HepG2 (cell line): ENCODE measurements around the gene RINL. TPM values are rescaled to one million over a fixed set of nuclear protein-coding genes. Genes with fewer than 3 reads are reported as not detected.

ENCODE experiments used
- ATF7 ChIP-seq, 2 experiments: fragments of 450-650 bp in 1 of 2; sonication (generic) in 1 of 2; formaldehyde crosslinking in 1 of 2; IDR thresholded peaks; 2 replicates each; pipeline versions ENCODE4 v1.4.0 to v1.6.1; 2016 to 2020; ENCODE audit warnings: antibody characterized with exemption in 1 of 2, mild to moderate bottlenecking in 1 of 2, missing genetic modification reagents in 1 of 2
- EED ChIP-seq: sonication (generic); formaldehyde crosslinking; IDR thresholded peaks from 2 replicates; pipeline ENCODE4 v1.5.0; 2020; ENCODE audit warnings: mild to moderate bottlenecking, missing genetic modification reagents
- FOXM1 ChIP-seq: sonication (generic); formaldehyde crosslinking; IDR thresholded peaks from 2 replicates; pipeline ENCODE4 v1.5.0; 2020; ENCODE audit warnings: missing genetic modification reagents
- HMGXB4 ChIP-seq, 2 experiments: sonication (generic) in 1 of 2; formaldehyde crosslinking in 1 of 2; IDR thresholded peaks; 2 replicates each; pipeline versions ENCODE4 v1.4.0 to v1.6.1; 2018 to 2020; ENCODE audit warnings: missing genetic modification reagents in 2 of 2, borderline replicate concordance in 1 of 2, low read depth in 1 of 2, mild to moderate bottlenecking in 1 of 2, missing biosample characterization in 1 of 2
- MEIS2 ChIP-seq: sonication (generic); formaldehyde crosslinking; IDR thresholded peaks from 2 replicates; pipeline ENCODE4 v1.9.0; 2021; ENCODE audit warnings: mild to moderate bottlenecking, missing genetic modification reagents
- MIER2 ChIP-seq: IDR thresholded peaks from 2 replicates; pipeline ENCODE4 v1.6.1; 2016; ENCODE audit warnings: missing biosample characterization, missing genetic modification reagents
- MLX ChIP-seq: IDR thresholded peaks from 2 replicates; pipeline ENCODE4 v1.6.1; 2016
- NFIB ChIP-seq: sonication (generic); formaldehyde crosslinking; IDR thresholded peaks from 2 replicates; pipeline ENCODE4 v1.9.0; 2021; ENCODE audit warnings: missing genetic modification reagents, mild to moderate bottlenecking, borderline replicate concordance
- PBX2 ChIP-seq: IDR thresholded peaks from 2 replicates; pipeline ENCODE4 v1.6.1; 2016; ENCODE audit warnings: control low read depth
- REPIN1 ChIP-seq: sonication (generic); formaldehyde crosslinking; IDR thresholded peaks from 2 replicates; pipeline ENCODE4 v1.8.0; 2022; ENCODE audit warnings: missing genetic modification reagents, low read depth, mild to moderate bottlenecking, borderline replicate concordance
- SALL2 ChIP-seq: sonication (generic); formaldehyde crosslinking; IDR thresholded peaks from 2 replicates; pipeline ENCODE4 v1.8.1; 2023; ENCODE audit warnings: mild to moderate bottlenecking, missing genetic modification reagents, inconsistent platforms
- SCMH1 ChIP-seq: sonication (generic); formaldehyde crosslinking; IDR thresholded peaks from 2 replicates; pipeline ENCODE4 v1.9.0; 2021; ENCODE audit warnings: missing genetic modification reagents, mild to moderate bottlenecking, borderline replicate concordance
- SMARCC2 ChIP-seq: fragments of 450-650 bp; IDR thresholded peaks from 2 replicates; pipeline ENCODE4 v1.6.1; 2017; ENCODE audit warnings: antibody characterized with exemption, mild to moderate bottlenecking
- TCF7L2 ChIP-seq: IDR thresholded peaks from 2 replicates; pipeline ENCODE4 v1.6.1; 2011; ENCODE audit warnings: mild to moderate bottlenecking, low read depth, low read length, moderate library complexity
- TRAFD1 ChIP-seq: sonication (generic); formaldehyde crosslinking; IDR thresholded peaks from 2 replicates; pipeline ENCODE4 v1.5.1; 2020; ENCODE audit warnings: missing genetic modification reagents, mild to moderate bottlenecking, borderline replicate concordance
- ZBTB2 ChIP-seq: sonication (generic); formaldehyde crosslinking; IDR thresholded peaks from 2 replicates; pipeline ENCODE4 v1.8.0; 2022; ENCODE audit warnings: low read depth, missing genetic modification reagents
- ZFP37 ChIP-seq: sonication (generic); formaldehyde crosslinking; IDR thresholded peaks from 2 replicates; pipeline ENCODE4 v1.4.0; 2020; ENCODE audit warnings: missing genetic modification reagents, borderline replicate concordance
- ZNF350 ChIP-seq: sonication (generic); formaldehyde crosslinking; IDR thresholded peaks from 2 replicates; pipeline ENCODE4 v1.4.0; 2020; ENCODE audit warnings: mild to moderate bottlenecking, low read depth, missing genetic modification reagents, borderline replicate concordance
- ZNF83 ChIP-seq: sonication (generic); formaldehyde crosslinking; IDR thresholded peaks from 2 replicates; pipeline ENCODE4 v1.4.0; 2020; ENCODE audit warnings: missing genetic modification reagents, mild to moderate bottlenecking, borderline replicate concordance
- ZNF850 ChIP-seq: sonication (generic); formaldehyde crosslinking; conservative IDR thresholded peaks from 2 replicates; pipeline ENCODE4 v1.9.0; 2021; ENCODE audit warnings: mild to moderate bottlenecking, missing genetic modification reagents
- ZNF883 ChIP-seq: sonication (generic); formaldehyde crosslinking; IDR thresholded peaks from 2 replicates; pipeline ENCODE4 v1.5.1; 2020; ENCODE audit warnings: mild to moderate bottlenecking, missing genetic modification reagents; ENCODE audit errors: not compliant biosample characterization
- ZSCAN22 ChIP-seq: sonication (generic); formaldehyde crosslinking; IDR thresholded peaks from 2 replicates; pipeline ENCODE4 v1.4.0; 2020; ENCODE audit warnings: mild to moderate bottlenecking, missing genetic modification reagents
- polyA plus RNA-seq, 8 experiments: library from polyadenylated mRNA; depleted of rRNA in 3 of 8; stranded (reverse) in 7 of 8; unstranded in 1 of 8; fragments of >200 nt; fragmentation: Illumina TruSeq in 4 of 8; extraction: Trizol in 4 of 8; gene quantifications; 2 replicates each; pipeline versions ENCODE4 v1.2.1 to v1.2.3, GENCODE V29; 2011 to 2016; ENCODE audit warnings: low read depth in 4 of 8, missing spikeins in 1 of 8, mixed read lengths in 1 of 8; ENCODE audit not compliant: insufficient read depth in 1 of 8
- total RNA-seq, 5 experiments: library from RNA; depleted of rRNA; stranded (reverse); fragments of >200 nt; fragmentation: Illumina TruSeq; extraction: Trizol; gene quantifications; 2 replicates each; pipeline ENCODE4 v1.2.3, GENCODE V29; 2016; ENCODE audit warnings: low read depth in 1 of 5

Gene RINL
- total and polyA plus RNA-seq, 2 of the 13 experiments (the other 11 are each of a cell fraction or from before 2014, with no cell fraction given) = 11.4 to 18.0 TPM

- TF ChIP-seq REPIN1 (CRISPR knock-in tag) (no peak), ATF7 (IDR thresholded peaks at IDR 0.05) (no peak), ATF7 (CRISPR knock-in tag; IDR thresholded peaks at IDR 0.05) (peak; percentile 79; the same call in 1 of the 2 replicates), SCMH1 (no peak), MLX (no peak), FOXM1 (CRISPR knock-in tag) (no peak), NFIB (CRISPR knock-in tag) (no peak), TCF7L2 (no peak), MIER2 (CRISPR knock-in tag) (peak; percentile 32; the same call in 1 of the 2 replicates), ZFP37 (CRISPR knock-in tag) (no peak; the same call in 1 of the 2 replicates), ZBTB2 (CRISPR knock-in tag) (no peak; the same call in 1 of the 2 replicates), MEIS2 (peak; percentile 67; the same call in 1 of the 2 replicates), TRAFD1 (CRISPR knock-in tag) (no peak), ZNF850 (no peak), SALL2 (0 out of 2 replicates have a peak, but pooled peaks have one; percentile 41), ZNF83 (no peak), PBX2 (CRISPR knock-in tag) (no peak), ZSCAN22 (no peak), EED (CRISPR knock-in tag) (0 out of 2 replicates have a peak, but pooled peaks have one; percentile 10), HMGXB4 (CRISPR knock-in tag; IDR thresholded peaks at IDR 0.05; ENCODE audit: borderline replicate concordance in 1 of 2, low read depth in 1 of 2) (peak in 1 of 2 experiments; percentile 48; a peak in 1 of 4 replicates), ZNF883 (no peak), SMARCC2 (no peak), ZNF350 (CRISPR knock-in tag) (peak; percentile 82)
Measured at GRCh38 chr19:38899447-38900201, 21.5 kb upstream of the RINL start, which contains the start of the genes NFKBIB and SIRT2 (continued).
